H9 (cell line): ENCODE measurements around the gene IL1RAP. TPM values are rescaled to one million over a fixed set of nuclear protein-coding genes. Genes with fewer than 3 reads are reported as not detected.

Experiments used
- DNase-seq: peaks from one replicate; pipeline ENCODE4 v3.0.0-alpha.2; 2017
- H2AFZ ChIP-seq: one replicate; pipeline ENCODE4 v1.6.1; 2013; ENCODE audit warnings: mild to moderate bottlenecking, low read length, control low read depth, moderate library complexity
- H2AK5ac ChIP-seq: 2 replicates; pipeline ENCODE4 v1.6.1; 2013; ENCODE audit warnings: low read length, control low read depth, mixed read lengths; ENCODE audit not compliant: insufficient read length
- H2BK120ac ChIP-seq: one replicate; pipeline ENCODE4 v1.6.1; 2013; ENCODE audit warnings: low read depth, mild to moderate bottlenecking, low read length, control low read depth, inconsistent platforms; ENCODE audit not compliant: poor library complexity, severe bottlenecking
- H2BK12ac ChIP-seq: 2 replicates; pipeline ENCODE4 v1.6.1; 2013; ENCODE audit warnings: low read length, control low read depth, mixed read lengths, low read depth; ENCODE audit not compliant: insufficient read length
- H2BK15ac ChIP-seq: 2 replicates; pipeline ENCODE4 v1.6.1; 2013; ENCODE audit warnings: low read depth, low read length, control low read depth
- H2BK20ac ChIP-seq: one replicate; pipeline ENCODE4 v1.6.1; 2013; ENCODE audit warnings: low read depth, mild to moderate bottlenecking, low read length, control low read depth, inconsistent platforms; ENCODE audit not compliant: poor library complexity, severe bottlenecking
- H2BK5ac ChIP-seq: 2 replicates; pipeline ENCODE4 v1.6.1; 2013; ENCODE audit warnings: low read length, control low read depth, mixed read lengths; ENCODE audit not compliant: insufficient read length
- H3K14ac ChIP-seq: 2 replicates; pipeline ENCODE4 v1.6.1; 2013; ENCODE audit warnings: low read length, control low read depth; ENCODE audit not compliant: insufficient read depth
- H3K18ac ChIP-seq: 2 replicates; pipeline ENCODE4 v1.6.1; 2013; ENCODE audit warnings: low read depth, mild to moderate bottlenecking, mixed read lengths, low read length, control low read depth; ENCODE audit not compliant: insufficient read length
- H3K23ac ChIP-seq: 2 replicates; pipeline ENCODE4 v1.6.1; 2013; ENCODE audit warnings: low read length, control low read depth, mixed read lengths, low read depth; ENCODE audit not compliant: insufficient read length
- H3K23me2 ChIP-seq: 2 replicates; pipeline ENCODE4 v1.6.1; 2013; ENCODE audit warnings: low read depth, mild to moderate bottlenecking, mixed read lengths, low read length, control low read depth; ENCODE audit not compliant: insufficient read length, poor library complexity, severe bottlenecking
- H3K27ac ChIP-seq: 2 replicates; pipeline ENCODE4 v1.5.1; 2013; ENCODE audit warnings: low read length, control low read depth, mixed read lengths, low read depth; ENCODE audit not compliant: insufficient read length
- H3K27me3 ChIP-seq: 2 replicates; pipeline ENCODE4 v1.6.1; 2013; ENCODE audit warnings: low read length, control low read depth, inconsistent platforms; ENCODE audit not compliant: insufficient read depth
- H3K4ac ChIP-seq: 2 replicates; pipeline ENCODE4 v1.6.1; 2013; ENCODE audit warnings: low read depth, mild to moderate bottlenecking, control low read depth, inconsistent platforms, low read length, moderate library complexity
- H3K4me1 ChIP-seq: 2 replicates; pipeline ENCODE4 v1.6.1; 2013; ENCODE audit warnings: low read length, control low read depth, inconsistent platforms; ENCODE audit not compliant: insufficient read depth
- H3K4me2 ChIP-seq: 2 replicates; pipeline ENCODE4 v1.6.1; 2013; ENCODE audit warnings: low read length, control low read depth, mixed read lengths; ENCODE audit not compliant: insufficient read length, insufficient read depth
- H3K56ac ChIP-seq: 2 replicates; pipeline ENCODE4 v1.6.1; 2013; ENCODE audit warnings: low read depth, mild to moderate bottlenecking, mixed read lengths, low read length, control low read depth; ENCODE audit not compliant: insufficient read length
- H3K79me1 ChIP-seq: 2 replicates; pipeline ENCODE4 v1.6.1; 2013; ENCODE audit warnings: low read depth, mild to moderate bottlenecking, moderate library complexity, low read length, control low read depth, inconsistent platforms; ENCODE audit not compliant: insufficient read depth, poor library complexity, severe bottlenecking
- H3K79me2 ChIP-seq: 2 replicates; pipeline ENCODE4 v1.6.1; 2013; ENCODE audit warnings: low read length, control low read depth, inconsistent platforms; ENCODE audit not compliant: insufficient read depth
- H3K9ac ChIP-seq: 2 replicates; pipeline ENCODE4 v1.6.1; 2013; ENCODE audit warnings: low read length, control low read depth, mixed read lengths; ENCODE audit not compliant: insufficient read length; ENCODE audit errors: extremely low read depth
- H3K9me3 ChIP-seq: one replicate; pipeline ENCODE4 v1.6.1; 2013; ENCODE audit warnings: low read depth, low read length, inconsistent platforms; ENCODE audit not compliant: control insufficient read depth
- H3T11ph ChIP-seq: one replicate; pipeline ENCODE4 v1.6.1; 2013; ENCODE audit warnings: mild to moderate bottlenecking, low read length, control low read depth, inconsistent platforms
- H4K20me1 ChIP-seq: one replicate; pipeline ENCODE4 v1.6.1; 2013; ENCODE audit not compliant: control insufficient read depth, insufficient read length, insufficient read depth
- H4K5ac ChIP-seq: 2 replicates; pipeline ENCODE4 v1.6.1; 2013; ENCODE audit warnings: low read depth, mild to moderate bottlenecking, mixed read lengths, low read length, control low read depth; ENCODE audit not compliant: insufficient read length
- H4K8ac ChIP-seq: replicated peaks from 2 replicates; pipeline ENCODE4 v1.6.1; 2013; ENCODE audit warnings: low read length, control low read depth, mixed read lengths, low read depth; ENCODE audit not compliant: insufficient read length
- H4K91ac ChIP-seq: 2 replicates; pipeline ENCODE4 v1.6.1; 2013; ENCODE audit warnings: low read depth, mild to moderate bottlenecking, moderate library complexity, mixed read lengths, low read length, control low read depth; ENCODE audit not compliant: insufficient read length
- H3K27ac Mint-ChIP-seq, 3 experiments: 2 replicates in 2 of 3; 3 replicates in 1 of 3; pipeline ENCODE4 v1.8.0; 2020 to 2021; ENCODE audit warnings: mixed read lengths in 3 of 3, mild to moderate bottlenecking in 1 of 3, moderate library complexity in 1 of 3
- H3K27me3 Mint-ChIP-seq: 2 replicates; pipeline ENCODE4 v1.8.0; 2021; ENCODE audit warnings: low read depth, mild to moderate bottlenecking, moderate library complexity, mixed read lengths
- H3K36me3 Mint-ChIP-seq, 3 experiments: 2 replicates in 2 of 3; 3 replicates in 1 of 3; pipeline ENCODE4 v1.8.0; 2020 to 2021; ENCODE audit warnings: low read depth in 3 of 3, mixed read lengths in 3 of 3; ENCODE audit not compliant: insufficient read depth in 1 of 3
- H3K4me1 Mint-ChIP-seq, 2 experiments: 2 replicates each; pipeline ENCODE4 v1.8.0; 2020; ENCODE audit warnings: mixed read lengths in 2 of 2
- H3K4me3 Mint-ChIP-seq, 2 experiments: 2 replicates in 1 of 2; 3 replicates in 1 of 2; pipeline ENCODE4 v1.8.0; 2020 to 2021; ENCODE audit warnings: mild to moderate bottlenecking in 2 of 2, mixed read lengths in 2 of 2, moderate library complexity in 1 of 2
- H3K9me3 Mint-ChIP-seq, 2 experiments: 2 replicates in 1 of 2; 3 replicates in 1 of 2; pipeline ENCODE4 v1.8.0; 2020; ENCODE audit warnings: mild to moderate bottlenecking in 2 of 2, mixed read lengths in 2 of 2, moderate library complexity in 1 of 2
- CTCF ChIP-seq: fragments of 200-600 bp; sonication (generic); conservative IDR thresholded peaks from 3 replicates; pipeline ENCODE4 v1.8.0; 2021; ENCODE audit warnings: antibody characterized with exemption, mild to moderate bottlenecking
- WGBS: extraction: QIAGEN DNeasy Blood & Tissue Kit; methylation state at CpG from one replicate; pipeline ENCODE4 v1.1.7; 2013; ENCODE audit warnings: missing lambda C conversion rate, low lambda C conversion rate, mixed read lengths; ENCODE audit not compliant: insufficient read length; ENCODE audit errors: extremely low coverage; 5-methylcytosine and 5-hydroxymethylcytosine counted together
- total RNA-seq: library from RNA; stranded (reverse); gene quantifications from 2 replicates; pipeline ENCODE4 v1.2.1, GENCODE V29; 2021

IL1RAP gene
- total RNA-seq, 1 experiment from 2014 or later = 4.6 TPM

DNA sequence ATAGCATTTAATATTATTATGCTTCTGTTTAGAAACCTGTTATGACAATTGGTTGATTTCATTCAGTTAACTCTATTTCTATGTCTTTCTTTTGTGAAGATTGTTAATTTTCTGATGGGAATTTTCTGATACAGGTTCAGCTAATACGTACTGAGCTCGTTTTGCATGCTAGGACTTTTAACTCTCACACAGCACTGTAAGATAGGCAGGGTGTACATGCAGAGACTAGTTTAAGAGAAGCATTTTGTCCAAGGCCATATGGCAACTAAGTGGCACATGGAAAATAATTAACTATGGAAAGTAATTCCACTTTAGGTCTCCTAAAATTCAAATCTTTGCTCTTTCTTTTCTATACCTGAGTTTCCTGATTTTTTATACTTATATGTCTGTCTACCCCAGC, 81.9 kb downstream of the IL1RAP start:
- Histone ChIP-seq H3K27me3 (no peaks in the 10 kb centered on the region), H2BK20ac (no peak overlapping the region), H4K20me1 (no peaks in the 10 kb centered on the region), H3K4me1 (no peaks in the 10 kb centered on the region; the same call in 1 of the 2 replicates), H3K79me2 (no peaks in the 10 kb centered on the region), H3K4me2 (no peak overlapping the region), H2AFZ (no peak overlapping the region), H3K79me1 (no peaks in the 10 kb centered on the region), H4K5ac (no peak overlapping the region), H3K4ac (no peak overlapping the region), H2BK120ac (no peak overlapping the region), H4K91ac (no peak overlapping the region), H3K56ac (no peak overlapping the region), H3K27ac (no peak overlapping the region), H4K8ac (no peak overlapping the region), H2AK5ac (no peak overlapping the region), H3K23ac (no peak overlapping the region), H3K14ac (no peak overlapping the region), H3K9ac (no peak overlapping the region), H3K18ac (no peak overlapping the region), H2BK15ac (no peak overlapping the region), H3K23me2 (no peaks in the 10 kb centered on the region), H3K9me3 (no peaks in the 10 kb centered on the region), H2BK5ac (no peak overlapping the region), H2BK12ac (no peak overlapping the region), H3T11ph (no peak overlapping the region)
- Mint-ChIP-seq H3K27ac (no peak overlapping the region), H3K4me1 (peaks cover 17% of the 10 kb centered on the region in 2 experiments), H3K27me3 (no peaks in the 10 kb centered on the region), H3K9me3 (no peaks in the 10 kb centered on the region), H3K4me3 (no peak overlapping the region), H3K36me3 (no peaks in the 10 kb centered on the region; a peak in 1 of 7 replicates)
- WGBS = no CpG with 5 or more reads among the region's 2 CpGs
- TF ChIP-seq CTCF = no peak
- DNase-seq = no peak
